ENCODE data around the gene MLLT6. TPM values are rescaled to one million over a fixed set of nuclear protein-coding genes. Genes with fewer than 3 reads are reported as not detected.

Gene MLLT6
- total RNA-seq, 2 donors from 2014 or later: 82.5 to 87.9 TPM

DNA sequence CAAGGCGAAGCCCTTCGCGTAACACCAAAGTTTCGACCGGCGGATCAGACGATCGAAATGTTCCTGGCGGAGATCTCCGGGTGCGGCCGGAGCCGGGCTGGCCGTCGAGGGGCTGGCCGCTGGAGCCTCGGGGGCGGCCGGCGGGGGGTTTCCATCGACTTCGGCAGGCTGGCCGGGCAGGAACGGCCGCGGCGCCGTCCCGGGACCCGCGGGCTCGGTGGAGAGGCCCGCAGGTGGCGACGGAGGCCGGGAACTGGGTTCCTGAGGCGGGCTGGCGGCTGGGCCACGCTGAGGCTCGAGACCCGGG is 31.4 kb upstream of the MLLT6 start:
- intact Hi-C loops (cut with DNase I, micrococcal nuclease): no loop called here
- peak in 1 of 2 donors; percentile 28 for DNase-seq
- peak; percentile 27 for ATAC-seq

DNA sequence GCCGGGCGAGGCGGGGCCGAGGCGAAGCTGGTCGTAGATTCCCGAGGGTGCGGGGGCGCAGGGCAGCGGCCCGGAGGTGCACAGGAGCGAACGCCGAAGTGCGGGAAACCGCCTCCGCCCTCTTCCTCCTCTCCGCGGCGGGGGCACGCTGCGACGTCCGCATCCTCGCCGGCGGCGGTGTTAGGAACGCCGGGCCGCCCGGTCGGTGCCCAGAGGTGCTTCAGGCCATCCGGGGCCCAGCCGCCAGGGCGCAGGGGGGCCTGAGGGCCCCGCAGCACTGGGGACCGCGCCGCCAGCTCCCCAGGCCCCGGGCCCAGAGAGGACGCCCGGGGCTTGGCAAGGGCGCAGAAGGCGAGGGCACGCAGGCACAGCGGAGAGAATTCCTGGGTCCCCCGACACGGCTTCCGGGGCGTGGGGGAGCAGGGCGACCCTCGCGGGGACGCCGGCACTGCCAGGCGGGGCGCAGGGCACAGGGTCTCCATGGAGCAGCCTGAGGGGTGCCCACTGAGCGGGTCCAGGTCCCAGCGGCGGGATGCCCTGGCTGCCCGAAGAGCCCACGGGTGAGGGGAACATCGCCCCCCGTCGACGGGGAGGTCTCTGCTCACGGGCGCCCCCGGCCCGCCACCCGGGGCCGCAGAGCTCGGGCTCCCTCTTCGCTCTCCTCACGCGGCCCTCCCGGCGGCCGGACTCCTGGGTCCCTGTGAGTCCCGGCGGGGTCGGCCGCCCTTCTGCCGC is 30.9 kb upstream of the MLLT6 start:
- intact Hi-C loops (cut with DNase I, micrococcal nuclease): no loop called here
- peak; percentile 11 for ATAC-seq
- no peak for DNase-seq

DNA sequence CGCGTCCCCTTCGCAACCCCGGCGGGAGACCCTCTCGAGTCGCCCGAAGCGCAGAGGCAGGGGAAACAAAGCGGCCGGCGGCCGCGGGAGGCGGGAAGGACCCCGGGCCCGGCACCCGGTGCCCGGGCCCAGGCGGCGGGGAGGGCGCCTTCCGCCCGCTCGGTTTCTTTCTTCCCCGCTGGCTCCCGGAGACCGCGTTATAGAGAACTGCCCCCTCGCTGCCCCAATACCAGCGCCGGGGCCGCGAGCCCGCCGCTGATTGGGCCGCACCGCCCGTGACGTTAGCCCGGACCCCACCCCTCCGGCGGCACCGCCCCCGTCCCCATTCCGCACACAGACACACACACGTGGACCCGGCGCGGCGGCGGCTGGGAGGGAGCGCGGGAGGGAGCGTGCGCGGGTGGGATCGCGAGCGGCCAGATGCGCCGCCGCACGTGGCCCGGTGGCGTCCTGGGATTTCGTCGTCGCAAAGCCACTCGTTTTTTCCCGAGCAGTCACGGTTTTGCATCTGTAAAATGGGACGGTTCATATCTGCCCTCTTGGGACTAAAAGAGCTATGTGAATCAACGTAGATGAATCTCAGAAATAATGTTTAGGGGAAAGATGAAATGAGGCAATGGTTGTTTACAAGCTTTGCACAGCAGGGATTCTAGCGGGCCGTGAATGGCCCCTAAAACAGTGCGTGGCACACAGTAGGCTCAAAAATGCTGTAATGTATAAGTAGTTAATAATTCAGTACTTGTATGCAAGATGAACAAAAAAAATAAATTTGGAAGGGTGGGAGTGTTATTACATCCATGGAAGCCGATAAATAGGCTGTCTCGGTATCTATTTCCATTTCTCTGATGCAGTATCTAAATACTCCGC is 30.1 kb upstream of the MLLT6 start, which contains the start of gene EPOP:
TSS of gene EPOP (minus strand) at position 209 of the 867 bp plus-strand sequence. CDS start 462 bp downstream, outside the sequence.
- peak; percentile 86 for ATAC-seq
- intact Hi-C loops (cut with DNase I, micrococcal nuclease): loop anchor here in 1 of 2 donors (5.0 kb wide), 1 partner anchor 57 kb away; the partner anchor contains the start of gene CISD3

DNA sequence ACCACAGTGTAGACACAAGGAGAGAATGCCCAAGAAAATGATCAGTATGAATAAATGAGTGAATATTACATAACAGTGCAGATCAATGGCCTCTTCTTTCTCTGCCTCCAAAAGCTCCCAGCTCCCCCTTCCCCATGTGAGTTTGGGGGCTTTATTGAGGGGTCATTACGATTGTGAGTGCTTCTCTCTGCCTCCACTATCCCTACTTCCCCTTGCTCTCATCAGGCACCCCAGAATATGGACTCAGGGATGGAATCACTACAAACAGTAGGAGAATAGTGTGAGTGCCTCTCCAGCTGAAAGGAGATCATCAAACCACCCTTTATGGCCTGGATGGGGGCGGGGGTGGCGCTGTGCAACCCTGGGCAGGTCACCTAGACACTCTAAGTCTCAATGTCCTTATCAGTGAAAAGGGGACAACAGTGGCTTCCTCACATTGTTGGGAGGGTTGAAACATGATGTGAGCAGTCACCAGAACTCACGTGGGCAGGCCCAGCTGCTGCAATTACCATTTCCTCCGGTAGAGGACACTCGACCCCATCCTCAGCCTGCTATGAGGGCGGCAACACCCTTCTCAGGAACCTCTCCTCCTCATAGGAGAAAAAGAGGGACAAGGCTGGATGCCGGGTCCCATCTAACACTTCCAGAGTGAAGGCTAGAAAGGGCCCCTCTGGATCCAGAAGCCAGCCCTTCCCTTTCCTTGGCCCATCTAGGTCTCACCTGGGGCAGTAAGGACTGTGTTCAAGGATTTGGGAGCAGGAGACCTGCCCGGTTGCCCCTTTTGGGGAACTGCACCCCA is 28.2 kb upstream of the MLLT6 start:
- intact Hi-C loops (cut with DNase I, micrococcal nuclease): loop anchor here in 1 of 2 donors (5.0 kb wide), 1 partner anchor 55 kb away; the partner anchor contains the start of gene CISD3
- DNase-seq: peak; percentile 79 to 85

More for the DNA sequence above, 30.1 kb upstream of the MLLT6 start, which contains the start of gene EPOP:
- peak; percentile 86 to 88 for DNase-seq

GRCh38 chr17:38677819-38678218 is 27.3 kb upstream of the MLLT6 start:
- DNase-seq: no peak
- intact Hi-C loops (cut with DNase I, micrococcal nuclease): loop anchor here in 1 of 2 donors (5.0 kb wide), 1 partner anchor 54 kb away; the partner anchor contains the start of gene CISD3
- no peak for ATAC-seq

More for the DNA sequence above, 28.2 kb upstream of the MLLT6 start:
- ATAC-seq: peak; percentile 75

GRCh38 chr17:38681096-38681495 is 24.0 kb upstream of the MLLT6 start:
- DNase-seq (no peak), ATAC-seq (no peak)
- intact Hi-C loops (cut with DNase I, micrococcal nuclease): no loop called here

DNA sequence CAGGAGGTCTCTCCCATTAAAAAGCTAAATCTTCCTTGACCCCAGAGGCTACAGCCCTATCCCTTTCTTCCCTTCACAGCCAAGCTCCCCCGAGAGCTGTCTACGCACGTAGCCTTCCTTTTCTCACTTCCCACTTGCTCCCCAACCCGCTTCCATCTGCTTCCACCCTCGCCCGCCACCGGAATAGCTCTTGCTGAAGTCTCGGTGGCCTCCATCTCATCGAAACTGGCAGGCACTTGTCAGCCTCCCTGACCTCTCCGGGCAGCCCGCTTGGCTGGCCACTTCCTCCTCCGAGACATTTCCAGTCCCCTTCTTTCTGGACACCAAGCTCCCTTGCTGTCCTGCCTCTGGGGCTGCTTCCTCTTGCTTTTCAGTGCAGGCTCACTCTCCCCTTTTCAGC is 19.6 kb upstream of the MLLT6 start:
- DNase-seq (no peak), ATAC-seq (no peak)
- intact Hi-C loops (cut with DNase I, micrococcal nuclease): no loop called here

DNA sequence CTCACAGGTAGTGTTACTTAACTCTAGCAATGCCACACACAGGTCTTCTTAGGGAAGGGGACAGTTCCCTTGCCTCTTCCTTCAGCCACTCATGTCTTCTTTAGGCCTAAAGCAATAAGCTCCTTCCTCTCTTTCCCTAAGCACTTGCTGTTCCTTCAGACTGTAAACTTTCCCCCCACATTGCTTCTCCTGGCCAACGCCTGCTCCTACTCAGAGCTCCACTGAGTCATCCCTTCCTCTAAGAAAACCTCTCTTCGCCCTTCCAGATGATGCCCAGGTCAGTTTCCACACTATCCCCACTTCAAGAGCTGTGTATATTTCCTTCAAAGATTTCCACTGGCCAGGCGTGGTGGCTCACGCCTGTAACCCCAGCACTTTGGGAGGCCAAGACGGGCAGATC is 17.8 kb upstream of the MLLT6 start:
- DNase-seq (no peak), ATAC-seq (no peak)
- intact Hi-C loops (cut with DNase I, micrococcal nuclease): no loop called here

DNA sequence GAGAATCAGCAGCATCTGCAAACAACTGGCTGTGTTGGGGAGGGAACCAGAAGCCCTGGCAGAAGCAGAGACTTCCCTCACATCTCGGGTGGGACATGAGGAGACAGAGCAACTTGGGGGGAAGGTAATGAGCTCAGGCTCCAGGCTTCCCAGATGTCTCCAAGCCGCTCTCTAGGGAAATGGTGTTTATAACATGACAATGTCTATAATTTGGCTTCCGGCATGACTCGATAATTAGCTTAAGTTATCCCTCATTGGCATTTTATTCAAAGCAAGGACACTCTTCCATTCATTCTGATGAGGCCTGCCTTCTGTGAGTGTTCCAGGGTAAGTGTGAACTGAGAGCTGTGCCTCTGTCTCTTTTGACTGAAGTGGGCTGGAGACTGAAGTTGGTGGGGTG is 14.7 kb upstream of the MLLT6 start:
- DNase-seq: no peak
- intact Hi-C loops (cut with DNase I, micrococcal nuclease): no loop called here
- no peak for ATAC-seq

GRCh38 chr17:38691154-38691553 is 13.9 kb upstream of the MLLT6 start:
- no peak for ATAC-seq
- intact Hi-C loops (cut with DNase I, micrococcal nuclease): no loop called here
- no peak for DNase-seq

GRCh38 chr17:38693700-38694329 is 11.3 kb upstream of the MLLT6 start:
- ATAC-seq (peak; percentile 67), DNase-seq (peak; percentile 65 to 91)
- intact Hi-C loops (cut with DNase I, micrococcal nuclease): no loop called here

GRCh38 chr17:38697061-38697820 is 7.8 kb upstream of the MLLT6 start:
- ATAC-seq (no peak), DNase-seq (no peak)
- intact Hi-C loops (cut with DNase I, micrococcal nuclease): no loop called here

DNA sequence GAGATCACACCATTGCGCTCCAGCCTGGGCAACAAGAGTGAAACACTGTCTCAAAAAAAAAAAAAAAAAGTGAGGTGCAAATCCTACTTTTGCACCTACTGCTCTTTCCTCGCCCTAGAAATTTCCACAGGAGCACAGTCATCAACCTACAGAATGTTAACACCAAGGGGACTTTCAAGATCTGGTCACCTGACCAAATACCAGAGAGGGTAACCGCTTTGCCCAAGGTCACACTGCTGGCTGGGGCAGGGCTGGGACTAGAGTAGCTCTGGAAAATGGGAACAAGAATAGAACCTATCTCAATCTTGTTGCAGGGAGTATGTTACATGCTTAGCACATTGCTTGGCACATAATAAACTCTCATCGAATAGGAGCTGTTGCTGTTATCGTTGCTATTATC is 6.3 kb upstream of the MLLT6 start:
- ATAC-seq: no peak
- DNase-seq: no peak
- intact Hi-C loops (cut with DNase I, micrococcal nuclease): no loop called here

DNA sequence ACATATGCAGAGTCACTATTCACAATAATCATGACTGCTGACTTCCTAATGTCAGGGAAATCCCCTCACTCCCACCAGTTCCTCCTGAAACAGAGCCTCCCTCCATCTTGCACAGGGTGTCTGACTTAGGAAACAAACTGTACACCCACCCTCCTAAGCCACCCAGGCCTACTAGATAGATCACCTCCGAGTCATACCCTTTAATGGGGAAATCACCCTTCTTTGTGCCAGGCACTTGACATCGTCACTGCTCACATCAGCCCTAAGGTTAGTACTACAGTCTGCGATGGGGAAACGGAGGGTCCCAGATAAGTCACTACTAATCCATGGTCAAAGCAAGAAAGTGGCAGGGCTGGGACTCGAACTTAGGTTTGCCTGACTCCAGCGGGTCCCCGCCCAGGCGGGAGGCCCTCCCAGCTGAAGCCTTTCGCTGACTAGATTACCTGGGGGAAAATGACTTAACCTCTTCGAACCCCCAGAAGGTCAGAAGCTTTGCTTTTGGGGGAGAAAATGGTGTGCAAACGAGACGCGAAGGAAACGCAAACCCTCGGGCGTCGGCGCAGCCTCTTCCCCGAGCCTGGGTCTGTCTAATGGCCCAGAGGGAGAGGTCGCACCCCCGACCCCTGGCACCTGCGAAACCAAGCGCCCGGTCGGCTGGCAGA is 3.4 kb upstream of the MLLT6 start:
- intact Hi-C loops (cut with DNase I, micrococcal nuclease): no loop called here
- no peak for ATAC-seq
- peak in 1 of 2 donors; percentile 65 for DNase-seq

DNA sequence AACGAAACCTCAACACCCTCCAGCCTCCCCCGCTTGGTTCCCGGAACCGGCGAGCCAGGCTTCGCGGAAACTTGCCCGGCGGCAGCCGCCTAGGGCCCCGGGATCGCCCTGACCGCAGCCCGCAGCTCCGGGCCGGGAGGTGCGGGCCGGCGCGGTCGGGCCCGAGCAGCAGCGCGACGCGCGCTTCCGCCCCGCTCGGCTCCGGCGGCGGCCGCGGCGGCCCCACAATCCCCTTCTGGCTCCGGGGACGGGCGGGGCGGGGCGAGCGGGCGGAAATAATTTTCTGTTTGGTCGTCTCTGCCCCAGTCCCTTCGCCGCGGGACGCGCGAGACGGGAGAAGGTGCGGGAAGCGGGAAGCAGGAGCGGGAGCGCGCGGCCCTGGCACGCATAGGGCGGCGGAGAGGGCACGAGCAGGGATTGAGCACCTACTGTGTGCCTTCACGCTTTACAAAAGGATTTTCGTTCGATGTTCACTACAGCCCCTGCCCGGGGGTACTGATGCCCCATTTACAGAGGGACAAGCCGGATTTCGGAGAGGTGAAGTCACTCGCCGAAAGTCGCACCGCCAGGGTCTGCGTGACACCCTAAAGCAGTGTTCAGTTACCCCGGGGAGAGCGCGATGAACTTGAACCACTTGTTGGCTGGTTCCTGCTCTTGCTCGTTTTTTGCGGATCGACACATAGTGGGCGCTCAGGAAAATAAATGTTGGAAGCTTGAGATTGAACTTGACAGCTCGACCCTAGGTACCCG is 2.7 kb upstream of the MLLT6 start:
- intact Hi-C loops (cut with DNase I, micrococcal nuclease): no loop called here
- DNase-seq: peak; percentile 88 to 92
- peak; percentile 58 for ATAC-seq

GRCh38 chr17:38702916-38703741 is 1.9 kb upstream of the MLLT6 start:
- intact Hi-C loops (cut with DNase I, micrococcal nuclease): no loop called here
- ATAC-seq (no peak), DNase-seq (peak in 1 of 2 donors; percentile 62)

All from left colon (tissue), 2 donors.